NB4 (cell line): Measurements from ENCODE around the gene MYH4.

Experiments used
- DNase-seq: peaks from one replicate; pipeline ENCODE4 v3.0.0; 2010; ENCODE audit warnings: low read depth
- H3K4me3 ChIP-seq: one replicate; pipeline ENCODE4 v1.5.1; 2011; ENCODE audit warnings: mild to moderate bottlenecking, low read depth, low read length, moderate library complexity
- CTCF ChIP-seq: IDR thresholded peaks from one replicate; pipeline ENCODE4 v1.5.1; 2012; ENCODE audit warnings: low read depth, low read length
- MAX ChIP-seq: IDR thresholded peaks from 2 replicates; pipeline ENCODE4 v1.6.1; 2011; ENCODE audit warnings: low read depth, low read length
- MYC ChIP-seq: IDR thresholded peaks from 2 replicates; pipeline ENCODE4 v1.6.1; 2011; ENCODE audit warnings: low read depth, low read length
- POLR2A ChIP-seq: IDR thresholded peaks from 2 replicates; pipeline ENCODE4 v1.6.1; 2011; ENCODE audit warnings: mild to moderate bottlenecking; ENCODE audit not compliant: insufficient read length; ENCODE audit errors: extremely low read depth

Gene MYH4

GRCh38 chr17:10512856-10513255 is 43.5 kb upstream of the MYH4 start:
- TF ChIP-seq MAX, result no peak
- no peak for TF ChIP-seq MYC
- no peak for TF ChIP-seq POLR2A
- TF ChIP-seq CTCF, result no peak
- H3K4me3 ChIP-seq, result no peak overlapping the region
- no peak for DNase-seq

DNA sequence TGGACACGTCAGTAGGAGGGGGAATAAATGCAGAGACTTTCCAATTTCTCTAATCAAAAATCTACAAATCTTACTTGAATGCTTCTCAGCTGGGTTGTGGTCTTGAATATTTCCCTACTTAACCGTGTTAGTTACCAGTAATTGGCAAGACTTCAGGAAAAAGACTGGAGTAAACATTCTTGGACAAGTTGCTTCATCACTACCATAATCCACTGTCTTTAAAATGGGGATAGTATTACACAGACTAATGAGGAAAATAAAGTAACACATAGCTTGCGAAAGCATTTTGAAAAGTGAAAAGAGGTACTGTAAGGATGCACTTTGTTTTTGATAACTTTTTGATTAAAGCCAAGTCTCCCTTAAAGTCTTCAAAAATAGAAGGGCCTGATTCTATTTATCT is 30.6 kb upstream of the MYH4 start:
- H3K4me3 ChIP-seq, result no peak overlapping the region
- DNase-seq, result no peak
- TF ChIP-seq MAX (no peak), MYC (no peak), CTCF (no peak), POLR2A (no peak)

DNA sequence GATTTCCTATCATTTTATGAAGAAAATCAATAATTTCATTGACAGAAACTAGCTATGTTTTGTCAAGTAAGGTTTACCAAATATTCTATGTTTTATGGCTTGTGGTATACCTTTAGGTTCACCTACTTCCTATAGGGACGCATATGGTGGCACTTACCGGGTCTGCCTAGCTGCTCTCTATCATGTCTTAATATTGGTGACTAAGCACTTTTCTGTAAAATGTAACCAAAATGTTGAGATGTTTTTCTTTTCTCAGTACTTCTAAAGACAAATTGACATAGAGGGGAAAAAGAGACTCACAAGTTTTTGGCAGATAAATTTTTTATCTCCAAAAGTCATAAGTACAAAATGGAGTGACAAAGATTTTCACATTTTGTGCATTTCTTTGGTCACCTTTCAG is 22.6 kb upstream of the MYH4 start:
- DNase-seq, result no peak
- no peak for TF ChIP-seq MAX
- no peak for TF ChIP-seq CTCF
- TF ChIP-seq MYC, result no peak
- no peak for TF ChIP-seq POLR2A
- no peak overlapping the region for H3K4me3 ChIP-seq

GRCh38 chr17:10482252-10482651 is 12.9 kb upstream of the MYH4 start:
- no peak overlapping the region for H3K4me3 ChIP-seq
- DNase-seq, result no peak
- TF ChIP-seq MAX (no peak), POLR2A (no peak), MYC (no peak), CTCF (no peak)

DNA sequence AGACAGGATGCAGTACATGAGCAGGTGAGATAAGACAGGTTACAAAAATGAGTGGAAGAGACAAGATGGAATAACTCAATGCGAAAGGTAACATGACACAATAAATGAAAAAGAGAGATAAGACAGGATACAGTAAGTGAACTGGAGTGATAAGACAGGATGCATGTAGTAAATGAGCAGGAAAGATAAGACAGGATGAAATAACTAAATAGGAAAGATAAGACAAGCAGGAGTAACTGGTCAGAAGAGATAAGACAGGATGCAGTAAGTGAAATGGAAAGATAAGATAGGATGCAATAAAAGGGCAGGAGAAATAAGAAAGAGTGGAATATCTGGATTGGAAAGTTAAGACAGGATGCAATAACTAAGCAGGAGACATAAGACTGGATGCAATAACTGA is 8.3 kb upstream of the MYH4 start:
- no peak overlapping the region for H3K4me3 ChIP-seq
- TF ChIP-seq POLR2A (no peak), CTCF (no peak), MYC (no peak), MAX (no peak)
- DNase-seq, result no peak

GRCh38 chr17:10474536-10474935 is 5.2 kb upstream of the MYH4 start:
- DNase-seq, result no peak
- H3K4me3 ChIP-seq, result no peak overlapping the region
- no peak for TF ChIP-seq POLR2A
- TF ChIP-seq MYC, result no peak
- TF ChIP-seq MAX, result no peak
- TF ChIP-seq CTCF, result no peak
